ENCODE results near the gene PIK3R6.

GRCh38 chr17:8818047-8818446, 49.4 kb downstream of the PIK3R6 start:
- TF ChIP-seq, protein P1, sequence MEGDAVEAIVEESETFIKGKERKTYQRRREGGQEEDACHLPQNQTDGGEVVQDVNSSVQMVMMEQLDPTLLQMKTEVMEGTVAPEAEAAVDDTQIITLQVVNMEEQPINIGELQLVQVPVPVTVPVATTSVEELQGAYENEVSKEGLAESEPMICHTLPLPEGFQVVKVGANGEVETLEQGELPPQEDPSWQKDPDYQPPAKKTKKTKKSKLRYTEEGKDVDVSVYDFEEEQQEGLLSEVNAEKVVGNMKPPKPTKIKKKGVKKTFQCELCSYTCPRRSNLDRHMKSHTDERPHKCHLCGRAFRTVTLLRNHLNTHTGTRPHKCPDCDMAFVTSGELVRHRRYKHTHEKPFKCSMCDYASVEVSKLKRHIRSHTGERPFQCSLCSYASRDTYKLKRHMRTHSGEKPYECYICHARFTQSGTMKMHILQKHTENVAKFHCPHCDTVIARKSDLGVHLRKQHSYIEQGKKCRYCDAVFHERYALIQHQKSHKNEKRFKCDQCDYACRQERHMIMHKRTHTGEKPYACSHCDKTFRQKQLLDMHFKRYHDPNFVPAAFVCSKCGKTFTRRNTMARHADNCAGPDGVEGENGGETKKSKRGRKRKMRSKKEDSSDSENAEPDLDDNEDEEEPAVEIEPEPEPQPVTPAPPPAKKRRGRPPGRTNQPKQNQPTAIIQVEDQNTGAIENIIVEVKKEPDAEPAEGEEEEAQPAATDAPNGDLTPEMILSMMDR (IDR thresholded peaks at IDR 0.05) = no peak
- no peak for TF ChIP-seq POLR2A (IDR thresholded peaks at IDR 0.05)
